CD14-positive monocyte (primary cell): ENCODE data around the gene DUS3L. TPM values are rescaled to one million over a fixed set of nuclear protein-coding genes. Genes with fewer than 3 reads are reported as not detected.

Experiments
- DNase-seq, 3 donors: peaks; one replicate each; pipeline ENCODE4 v3.0.0-alpha.2; 2011 to 2022
- H2AFZ ChIP-seq: 2 replicates; pipeline ENCODE4 v1.6.0; 2012; ENCODE audit warnings: mild to moderate bottlenecking, low read depth, low read length, inconsistent platforms; ENCODE audit not compliant: insufficient read depth, poor library complexity, severe bottlenecking
- H3K27ac ChIP-seq, 2 donors: 1 replicate in 1 of 2; 2 replicates in 1 of 2; pipeline ENCODE4 v1.5.1; 2012 to 2013; ENCODE audit warnings: low read length in 2 of 2, control low read depth in 1 of 2, inconsistent platforms in 1 of 2, low read depth in 1 of 2, mild to moderate bottlenecking in 1 of 2
- H3K27me3 ChIP-seq, 2 donors: one replicate each; pipeline versions ENCODE4 v1.6.0 to v1.6.1; 2011 to 2013; ENCODE audit warnings: low read length in 2 of 2; ENCODE audit not compliant: control insufficient read depth in 2 of 2, insufficient read depth in 2 of 2
- H3K36me3 ChIP-seq, 2 donors: replicated peaks in 1 of 2; 1 replicate in 1 of 2; 2 replicates in 1 of 2; pipeline versions ENCODE4 v1.5.1 to v1.6.1; 2012 to 2013; ENCODE audit warnings: low read length in 2 of 2, control low read depth in 1 of 2, inconsistent platforms in 1 of 2, mild to moderate bottlenecking in 1 of 2; ENCODE audit not compliant: insufficient read depth in 2 of 2, control insufficient read depth in 1 of 2
- H3K4me1 ChIP-seq, 2 donors: 1 replicate in 1 of 2; 2 replicates in 1 of 2; pipeline versions ENCODE4 v1.5.1 to v1.6.1; 2012 to 2013; ENCODE audit warnings: low read length in 2 of 2, control low read depth in 1 of 2, inconsistent platforms in 1 of 2, mild to moderate bottlenecking in 1 of 2, moderate library complexity in 1 of 2; ENCODE audit not compliant: insufficient read depth in 2 of 2, control insufficient read depth in 1 of 2
- H3K4me2 ChIP-seq: replicated peaks from 2 replicates; pipeline ENCODE3; 2012; ENCODE audit warnings: low read length, moderate library complexity, mild to moderate bottlenecking; ENCODE audit not compliant: poor library complexity, severe bottlenecking; ENCODE audit errors: extremely low read depth
- H3K4me3 ChIP-seq, 3 experiments: fragments of 200-600 bp in 1 of 3; sonication (generic) in 1 of 3; replicated peaks in 1 of 3; 1 replicate in 2 of 3; 2 replicates in 1 of 3; pipeline ENCODE4 v1.5.1; 2011 to 2013; ENCODE audit warnings: low read length in 3 of 3, mild to moderate bottlenecking in 3 of 3, control low read depth in 2 of 3, low read depth in 2 of 3, inconsistent platforms in 1 of 3, moderate library complexity in 1 of 3
- H3K79me2 ChIP-seq: 2 replicates; pipeline ENCODE4 v1.6.0; 2012; ENCODE audit warnings: mild to moderate bottlenecking, control low read depth, inconsistent platforms, low read length, moderate library complexity; ENCODE audit not compliant: insufficient read depth
- H3K9ac ChIP-seq: 2 replicates; pipeline ENCODE4 v1.6.0; 2017; ENCODE audit warnings: low read length, mild to moderate bottlenecking; ENCODE audit not compliant: insufficient read depth, poor library complexity, severe bottlenecking
- H3K9me3 ChIP-seq, 2 donors: replicated peaks in 1 of 2; 1 replicate in 1 of 2; 2 replicates in 1 of 2; pipeline versions ENCODE4 v1.5.1 to v1.6.1; 2012 to 2013; ENCODE audit warnings: low read length in 2 of 2, control low read depth in 1 of 2; ENCODE audit not compliant: control insufficient read depth in 1 of 2, insufficient read depth in 1 of 2
- H4K20me1 ChIP-seq: 2 replicates; pipeline ENCODE4 v1.6.0; 2012; ENCODE audit warnings: mild to moderate bottlenecking, low read length, control low read depth, moderate library complexity; ENCODE audit not compliant: insufficient read depth
- H3K27ac Mint-ChIP-seq, 7 donors: one replicate each; pipeline ENCODE4 v1.8.0; 2020; ENCODE audit warnings: mild to moderate bottlenecking in 7 of 7, mixed read lengths in 7 of 7, moderate library complexity in 6 of 7, inconsistent platforms in 2 of 7
- H3K27me3 Mint-ChIP-seq, 3 donors: one replicate each; pipeline ENCODE4 v1.8.0; 2021 to 2022; ENCODE audit warnings: low read depth in 3 of 3, mild to moderate bottlenecking in 3 of 3, mixed read lengths in 3 of 3, moderate library complexity in 3 of 3, inconsistent platforms in 1 of 3
- H3K36me3 Mint-ChIP-seq, 2 donors: one replicate each; pipeline ENCODE4 v1.8.0; 2020; ENCODE audit warnings: mixed read lengths in 2 of 2, inconsistent platforms in 1 of 2, mild to moderate bottlenecking in 1 of 2
- H3K4me1 Mint-ChIP-seq: one replicate; pipeline ENCODE4 v1.8.0; 2020; ENCODE audit warnings: mild to moderate bottlenecking, mixed read lengths
- H3K4me3 Mint-ChIP-seq, 2 donors: one replicate each; pipeline ENCODE4 v1.8.0; 2020; ENCODE audit warnings: mild to moderate bottlenecking in 2 of 2, mixed read lengths in 2 of 2, moderate library complexity in 1 of 2
- H3K9me3 Mint-ChIP-seq, 7 donors: one replicate each; pipeline ENCODE4 v1.8.0; 2020 to 2022; ENCODE audit warnings: mixed read lengths in 7 of 7, mild to moderate bottlenecking in 6 of 7, moderate library complexity in 6 of 7, inconsistent platforms in 2 of 7
- WGBS: methylation state at CpG from one replicate; pipeline ENCODE4 v1.1.5; 2013; ENCODE audit warnings: missing lambda C conversion rate; ENCODE audit not compliant: insufficient coverage; 5-methylcytosine and 5-hydroxymethylcytosine counted together
- intact Hi-C, 2 donors: fragments of 100-400 bp; cut with micrococcal nuclease; formaldehyde crosslinking; loops; one replicate each; pipeline versions ENCODE4 v1.15.0 to v1.15.1; 2023
- polyA plus RNA-seq, 3 donors: library from polyadenylated mRNA; depleted of rRNA in 1 of 3; unstranded in 2 of 3; stranded (reverse) in 1 of 3; fragments of 300-500 nt in 2 of 3; fragments of >200 nt in 1 of 3; fragmentation: Illumina TruSeq in 2 of 3; gene quantifications; 1 replicate in 2 of 3; 2 replicates in 1 of 3; pipeline ENCODE4 v1.2.3, GENCODE V29; 2012 to 2021
- TF ChIP-seq, protein P1 (sequence below): fragments of 200-600 bp; IDR thresholded peaks from one replicate; pipeline ENCODE4 v1.8.0; 2022; ENCODE audit warnings: antibody characterized with exemption, mild to moderate bottlenecking

Gene DUS3L
- polyA plus RNA-seq, 3 donors, result 17.4 to 40.2 (median 23.4) TPM

DNA sequence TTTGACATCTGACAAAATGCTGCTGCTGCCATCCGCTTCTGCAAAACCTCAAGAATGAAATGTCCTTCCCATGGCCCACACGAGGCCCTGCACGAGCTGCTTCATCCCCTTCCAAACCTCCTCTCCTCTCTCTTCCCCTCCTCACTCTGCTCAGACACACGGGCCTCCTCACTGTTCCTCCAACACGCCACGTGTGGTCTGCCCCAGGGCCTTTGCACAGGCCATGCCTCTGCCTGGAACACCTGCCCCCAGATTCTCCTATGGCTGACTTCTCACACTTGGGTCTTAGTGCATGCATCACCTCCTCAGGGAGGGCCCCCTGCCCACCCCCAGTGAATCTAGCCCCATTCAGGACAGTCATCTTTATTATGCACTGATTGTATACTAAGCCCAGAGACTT, 29.8 kb upstream of the DUS3L start:
- Mint-ChIP-seq H3K9me3 (peaks cover 0 to 3% (median 0%) of the 10 kb centered on the region in 7 donors), H3K4me1 (no peaks in the 10 kb centered on the region), H3K27ac (no peak overlapping the region), H3K36me3 (no peaks in the 10 kb centered on the region), H3K4me3 (no peak overlapping the region), H3K27me3 (peaks cover 10 to 12% (median 11%) of the 10 kb centered on the region in 3 donors)
- H3K4me3 ChIP-seq, result no peak overlapping the region
- no peak overlapping the region for H3K4me2 ChIP-seq
- H3K9ac ChIP-seq, result no peak overlapping the region
- no peak overlapping the region for H2AFZ ChIP-seq
- no peak for DNase-seq
- no peak overlapping the region for H3K27ac ChIP-seq
- H3K36me3 ChIP-seq, result no peaks in the 10 kb centered on the region
- no peaks in the 10 kb centered on the region for H3K4me1 ChIP-seq
- H3K9me3 ChIP-seq, result no peaks in the 10 kb centered on the region
- intact Hi-C loops, result no loop called here
- no peaks in the 10 kb centered on the region for H3K27me3 ChIP-seq
- H3K79me2 ChIP-seq, result no peaks in the 10 kb centered on the region
- H4K20me1 ChIP-seq, result no peaks in the 10 kb centered on the region
- 56% methylated on average over 5 of the region's 6 CpGs for WGBS
- TF ChIP-seq, protein P1, sequence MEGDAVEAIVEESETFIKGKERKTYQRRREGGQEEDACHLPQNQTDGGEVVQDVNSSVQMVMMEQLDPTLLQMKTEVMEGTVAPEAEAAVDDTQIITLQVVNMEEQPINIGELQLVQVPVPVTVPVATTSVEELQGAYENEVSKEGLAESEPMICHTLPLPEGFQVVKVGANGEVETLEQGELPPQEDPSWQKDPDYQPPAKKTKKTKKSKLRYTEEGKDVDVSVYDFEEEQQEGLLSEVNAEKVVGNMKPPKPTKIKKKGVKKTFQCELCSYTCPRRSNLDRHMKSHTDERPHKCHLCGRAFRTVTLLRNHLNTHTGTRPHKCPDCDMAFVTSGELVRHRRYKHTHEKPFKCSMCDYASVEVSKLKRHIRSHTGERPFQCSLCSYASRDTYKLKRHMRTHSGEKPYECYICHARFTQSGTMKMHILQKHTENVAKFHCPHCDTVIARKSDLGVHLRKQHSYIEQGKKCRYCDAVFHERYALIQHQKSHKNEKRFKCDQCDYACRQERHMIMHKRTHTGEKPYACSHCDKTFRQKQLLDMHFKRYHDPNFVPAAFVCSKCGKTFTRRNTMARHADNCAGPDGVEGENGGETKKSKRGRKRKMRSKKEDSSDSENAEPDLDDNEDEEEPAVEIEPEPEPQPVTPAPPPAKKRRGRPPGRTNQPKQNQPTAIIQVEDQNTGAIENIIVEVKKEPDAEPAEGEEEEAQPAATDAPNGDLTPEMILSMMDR, result no peak

DNA sequence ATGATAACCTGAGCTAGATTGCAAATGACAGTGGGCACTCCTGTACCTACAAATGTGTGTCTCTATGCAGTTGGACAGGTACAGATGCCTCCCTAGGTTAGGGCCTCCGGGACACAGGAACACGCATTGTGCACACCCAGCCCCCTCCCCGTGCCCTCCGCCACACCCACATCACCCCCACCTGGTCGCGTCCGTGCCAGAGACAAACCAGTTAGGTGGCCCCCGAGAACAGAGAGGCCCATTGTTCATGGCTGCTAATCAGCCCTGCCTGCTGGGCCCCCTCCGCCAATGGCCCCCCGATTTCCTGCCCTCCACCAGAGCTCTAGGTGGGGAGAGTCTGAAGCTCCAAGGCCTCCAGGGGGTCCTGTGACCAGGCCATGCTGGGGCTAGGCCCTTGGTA, 27.6 kb upstream of the DUS3L start:
- H3K27ac ChIP-seq, result no peak overlapping the region
- Mint-ChIP-seq H3K4me3 (no peak overlapping the region), H3K27me3 (peaks cover 6 to 14% (median 13%) of the 10 kb centered on the region in 3 donors), H3K4me1 (no peaks in the 10 kb centered on the region), H3K36me3 (no peaks in the 10 kb centered on the region), H3K9me3 (peaks cover 0 to 3% (median 2%) of the 10 kb centered on the region in 7 donors), H3K27ac (no peak overlapping the region)
- intact Hi-C loops, result no loop called here
- TF ChIP-seq, protein P1, result no peak
- H3K4me3 ChIP-seq, result no peak overlapping the region
- H3K79me2 ChIP-seq, result no peaks in the 10 kb centered on the region
- H3K36me3 ChIP-seq, result no peaks in the 10 kb centered on the region
- H3K9me3 ChIP-seq, result no peaks in the 10 kb centered on the region
- no peaks in the 10 kb centered on the region for H3K4me1 ChIP-seq
- 97% methylated on average over 4 of the region's 10 CpGs for WGBS
- H3K9ac ChIP-seq, result no peak overlapping the region
- no peaks in the 10 kb centered on the region for H3K27me3 ChIP-seq
- H2AFZ ChIP-seq, result no peak overlapping the region
- DNase-seq, result no peak
- no peak overlapping the region for H3K4me2 ChIP-seq
- no peaks in the 10 kb centered on the region for H4K20me1 ChIP-seq
